HepG2 (cell line): Measurements from ENCODE around the gene NOX3. TPM values are rescaled to one million over a fixed set of nuclear protein-coding genes. Genes with fewer than 3 reads are reported as not detected.

Experiments
- KLF9 ChIP-seq: IDR thresholded peaks from 2 replicates; pipeline ENCODE4 v1.6.1; 2016; ENCODE audit warnings: low read depth
- NFE2L2 ChIP-seq: fragments of 150-350 bp; IDR thresholded peaks from 2 replicates; pipeline ENCODE4 v1.6.1; 2014; ENCODE audit warnings: low read length
- NFKB2 ChIP-seq: sonication (generic); formaldehyde crosslinking; IDR thresholded peaks from 2 replicates; pipeline ENCODE4 v1.4.0; 2020; ENCODE audit warnings: missing genetic modification reagents, borderline replicate concordance
- PHF20 ChIP-seq: sonication (generic); formaldehyde crosslinking; IDR thresholded peaks from 2 replicates; pipeline ENCODE4 v1.5.0; 2020; ENCODE audit warnings: mild to moderate bottlenecking, missing genetic modification reagents
- SMARCE1 ChIP-seq: fragments of 450-650 bp; IDR thresholded peaks from 2 replicates; pipeline ENCODE4 v1.6.1; 2017; ENCODE audit warnings: borderline replicate concordance
- ZNF235 ChIP-seq: sonication (generic); formaldehyde crosslinking; IDR thresholded peaks from 2 replicates; pipeline ENCODE4 v1.8.1; 2023; ENCODE audit warnings: mild to moderate bottlenecking, missing genetic modification reagents, borderline replicate concordance
- ZNF296 ChIP-seq: sonication (generic); formaldehyde crosslinking; conservative IDR thresholded peaks from 2 replicates; pipeline ENCODE4 v1.5.0; 2020; ENCODE audit warnings: mild to moderate bottlenecking, missing genetic modification reagents
- ZNF333 ChIP-seq: sonication (generic); formaldehyde crosslinking; IDR thresholded peaks from 2 replicates; pipeline ENCODE4 v1.4.0; 2020; ENCODE audit warnings: mild to moderate bottlenecking, missing genetic modification reagents, borderline replicate concordance
- ZNF432 ChIP-seq: sonication (generic); formaldehyde crosslinking; IDR thresholded peaks from 2 replicates; pipeline ENCODE4 v1.5.0; 2020; ENCODE audit warnings: missing genetic modification reagents, mild to moderate bottlenecking, borderline replicate concordance
- ZNF672 ChIP-seq: sonication (generic); formaldehyde crosslinking; IDR thresholded peaks from 2 replicates; pipeline ENCODE4 v1.8.1; 2022; ENCODE audit warnings: missing genetic modification reagents
- ZNF772 ChIP-seq: sonication (generic); formaldehyde crosslinking; IDR thresholded peaks from 2 replicates; pipeline ENCODE4 v1.5.0; 2020; ENCODE audit warnings: mild to moderate bottlenecking, missing genetic modification reagents
- polyA plus RNA-seq, 8 experiments: library from polyadenylated mRNA; depleted of rRNA in 3 of 8; stranded (reverse) in 7 of 8; unstranded in 1 of 8; fragments of >200 nt; fragmentation: Illumina TruSeq in 4 of 8; extraction: Trizol in 4 of 8; gene quantifications; 2 replicates each; pipeline versions ENCODE4 v1.2.1 to v1.2.3, GENCODE V29; 2011 to 2016; ENCODE audit warnings: low read depth in 4 of 8, missing spikeins in 1 of 8, mixed read lengths in 1 of 8; ENCODE audit not compliant: insufficient read depth in 1 of 8
- total RNA-seq, 5 experiments: library from RNA; depleted of rRNA; stranded (reverse); fragments of >200 nt; fragmentation: Illumina TruSeq; extraction: Trizol; gene quantifications; 2 replicates each; pipeline ENCODE4 v1.2.3, GENCODE V29; 2016; ENCODE audit warnings: low read depth in 1 of 5
- TF ChIP-seq, protein P1 (sequence below): sonication (generic); formaldehyde crosslinking; IDR thresholded peaks from 2 replicates; pipeline ENCODE4 v1.5.1; 2020; ENCODE audit warnings: mild to moderate bottlenecking, missing genetic modification reagents, borderline replicate concordance
- TF ChIP-seq, protein P2 (sequence below), 2 experiments: sonication (generic) in 1 of 2; formaldehyde crosslinking in 1 of 2; IDR thresholded peaks; 2 replicates each; pipeline versions ENCODE4 v1.6.1 to v1.9.0; 2014 to 2022; ENCODE audit warnings: antibody characterized with exemption in 1 of 2, borderline replicate concordance in 1 of 2, inconsistent platforms in 1 of 2, low read depth in 1 of 2, missing genetic modification reagents in 1 of 2
- TF ChIP-seq, protein P3 (sequence below): sonication (generic); formaldehyde crosslinking; conservative IDR thresholded peaks from 2 replicates; pipeline ENCODE4 v1.4.0; 2020; ENCODE audit warnings: missing genetic modification reagents

NOX3 gene
- total and polyA plus RNA-seq, 2 of the 13 experiments (the other 11 are each of a cell fraction or from before 2014, with no cell fraction given), result 0.09 to 0.18 TPM

DNA sequence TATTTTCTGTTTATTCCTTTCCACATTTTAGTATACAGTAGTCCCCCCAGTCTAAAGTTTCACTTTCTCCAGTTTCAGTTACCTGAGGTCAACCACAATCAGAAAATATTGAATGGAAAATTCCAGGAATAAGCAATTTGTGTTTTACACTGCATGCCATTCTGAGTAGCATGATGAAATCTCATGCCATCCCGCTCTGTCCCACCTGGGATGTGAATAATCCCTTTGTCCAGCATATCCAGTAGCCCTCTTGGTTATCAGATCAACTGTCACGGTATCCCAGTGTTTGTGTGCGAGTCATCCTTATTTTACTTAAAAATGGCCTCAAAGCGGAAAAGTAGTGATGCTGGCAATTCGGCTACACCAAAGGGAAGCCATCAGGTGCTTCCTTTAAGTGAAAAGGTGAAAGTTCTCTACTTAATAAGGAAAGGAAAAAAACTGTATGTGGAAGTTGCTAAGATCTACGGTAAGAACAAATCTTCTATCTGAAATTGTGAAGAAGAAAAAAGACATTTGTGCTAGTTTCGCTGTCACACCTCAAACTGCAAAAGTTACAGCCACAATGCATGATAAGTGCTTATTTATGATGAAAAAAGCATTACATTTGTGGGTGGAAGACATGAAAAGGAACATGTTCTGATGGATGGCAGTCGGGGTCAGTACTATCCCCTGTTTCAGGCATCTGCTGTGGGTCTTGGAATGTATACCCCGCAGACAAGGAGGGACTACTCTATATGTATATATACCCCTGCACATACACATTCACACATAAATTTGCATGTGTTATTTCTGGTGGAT, 11.3 kb downstream of the NOX3 start (continued):
- TF ChIP-seq, protein P1, sequence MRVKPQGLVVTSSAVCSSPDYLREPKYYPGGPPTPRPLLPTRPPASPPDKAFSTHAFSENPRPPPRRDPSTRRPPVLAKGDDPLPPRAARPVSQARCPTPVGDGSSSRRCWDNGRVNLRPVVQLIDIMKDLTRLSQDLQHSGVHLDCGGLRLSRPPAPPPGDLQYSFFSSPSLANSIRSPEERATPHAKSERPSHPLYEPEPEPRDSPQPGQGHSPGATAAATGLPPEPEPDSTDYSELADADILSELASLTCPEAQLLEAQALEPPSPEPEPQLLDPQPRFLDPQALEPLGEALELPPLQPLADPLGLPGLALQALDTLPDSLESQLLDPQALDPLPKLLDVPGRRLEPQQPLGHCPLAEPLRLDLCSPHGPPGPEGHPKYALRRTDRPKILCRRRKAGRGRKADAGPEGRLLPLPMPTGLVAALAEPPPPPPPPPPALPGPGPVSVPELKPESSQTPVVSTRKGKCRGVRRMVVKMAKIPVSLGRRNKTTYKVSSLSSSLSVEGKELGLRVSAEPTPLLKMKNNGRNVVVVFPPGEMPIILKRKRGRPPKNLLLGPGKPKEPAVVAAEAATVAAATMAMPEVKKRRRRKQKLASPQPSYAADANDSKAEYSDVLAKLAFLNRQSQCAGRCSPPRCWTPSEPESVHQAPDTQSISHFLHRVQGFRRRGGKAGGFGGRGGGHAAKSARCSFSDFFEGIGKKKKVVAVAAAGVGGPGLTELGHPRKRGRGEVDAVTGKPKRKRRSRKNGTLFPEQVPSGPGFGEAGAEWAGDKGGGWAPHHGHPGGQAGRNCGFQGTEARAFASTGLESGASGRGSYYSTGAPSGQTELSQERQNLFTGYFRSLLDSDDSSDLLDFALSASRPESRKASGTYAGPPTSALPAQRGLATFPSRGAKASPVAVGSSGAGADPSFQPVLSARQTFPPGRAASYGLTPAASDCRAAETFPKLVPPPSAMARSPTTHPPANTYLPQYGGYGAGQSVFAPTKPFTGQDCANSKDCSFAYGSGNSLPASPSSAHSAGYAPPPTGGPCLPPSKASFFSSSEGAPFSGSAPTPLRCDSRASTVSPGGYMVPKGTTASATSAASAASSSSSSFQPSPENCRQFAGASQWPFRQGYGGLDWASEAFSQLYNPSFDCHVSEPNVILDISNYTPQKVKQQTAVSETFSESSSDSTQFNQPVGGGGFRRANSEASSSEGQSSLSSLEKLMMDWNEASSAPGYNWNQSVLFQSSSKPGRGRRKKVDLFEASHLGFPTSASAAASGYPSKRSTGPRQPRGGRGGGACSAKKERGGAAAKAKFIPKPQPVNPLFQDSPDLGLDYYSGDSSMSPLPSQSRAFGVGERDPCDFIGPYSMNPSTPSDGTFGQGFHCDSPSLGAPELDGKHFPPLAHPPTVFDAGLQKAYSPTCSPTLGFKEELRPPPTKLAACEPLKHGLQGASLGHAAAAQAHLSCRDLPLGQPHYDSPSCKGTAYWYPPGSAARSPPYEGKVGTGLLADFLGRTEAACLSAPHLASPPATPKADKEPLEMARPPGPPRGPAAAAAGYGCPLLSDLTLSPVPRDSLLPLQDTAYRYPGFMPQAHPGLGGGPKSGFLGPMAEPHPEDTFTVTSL (CRISPR knock-in tag), result peak; percentile 89
- TF ChIP-seq ZNF672 (CRISPR knock-in tag), result no peak
- TF ChIP-seq NFKB2 (CRISPR knock-in tag), result no peak
- TF ChIP-seq ZNF296 (CRISPR knock-in tag), result no peak
- TF ChIP-seq ZNF772 (CRISPR knock-in tag), result no peak
- TF ChIP-seq, protein P2, sequence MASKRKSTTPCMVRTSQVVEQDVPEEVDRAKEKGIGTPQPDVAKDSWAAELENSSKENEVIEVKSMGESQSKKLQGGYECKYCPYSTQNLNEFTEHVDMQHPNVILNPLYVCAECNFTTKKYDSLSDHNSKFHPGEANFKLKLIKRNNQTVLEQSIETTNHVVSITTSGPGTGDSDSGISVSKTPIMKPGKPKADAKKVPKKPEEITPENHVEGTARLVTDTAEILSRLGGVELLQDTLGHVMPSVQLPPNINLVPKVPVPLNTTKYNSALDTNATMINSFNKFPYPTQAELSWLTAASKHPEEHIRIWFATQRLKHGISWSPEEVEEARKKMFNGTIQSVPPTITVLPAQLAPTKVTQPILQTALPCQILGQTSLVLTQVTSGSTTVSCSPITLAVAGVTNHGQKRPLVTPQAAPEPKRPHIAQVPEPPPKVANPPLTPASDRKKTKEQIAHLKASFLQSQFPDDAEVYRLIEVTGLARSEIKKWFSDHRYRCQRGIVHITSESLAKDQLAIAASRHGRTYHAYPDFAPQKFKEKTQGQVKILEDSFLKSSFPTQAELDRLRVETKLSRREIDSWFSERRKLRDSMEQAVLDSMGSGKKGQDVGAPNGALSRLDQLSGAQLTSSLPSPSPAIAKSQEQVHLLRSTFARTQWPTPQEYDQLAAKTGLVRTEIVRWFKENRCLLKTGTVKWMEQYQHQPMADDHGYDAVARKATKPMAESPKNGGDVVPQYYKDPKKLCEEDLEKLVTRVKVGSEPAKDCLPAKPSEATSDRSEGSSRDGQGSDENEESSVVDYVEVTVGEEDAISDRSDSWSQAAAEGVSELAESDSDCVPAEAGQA (IDR thresholded peaks at IDR 0.05; ENCODE audit: low read depth), result peak; percentile 68
- TF ChIP-seq, protein P2 (CRISPR knock-in tag; IDR thresholded peaks at IDR 0.05; ENCODE audit: borderline replicate concordance), result no peak
- TF ChIP-seq PHF20 (CRISPR knock-in tag), result no peak
- TF ChIP-seq NFE2L2, result 0 out of 2 replicates have a peak, but pooled peaks have one; percentile 25
- TF ChIP-seq, protein P3, sequence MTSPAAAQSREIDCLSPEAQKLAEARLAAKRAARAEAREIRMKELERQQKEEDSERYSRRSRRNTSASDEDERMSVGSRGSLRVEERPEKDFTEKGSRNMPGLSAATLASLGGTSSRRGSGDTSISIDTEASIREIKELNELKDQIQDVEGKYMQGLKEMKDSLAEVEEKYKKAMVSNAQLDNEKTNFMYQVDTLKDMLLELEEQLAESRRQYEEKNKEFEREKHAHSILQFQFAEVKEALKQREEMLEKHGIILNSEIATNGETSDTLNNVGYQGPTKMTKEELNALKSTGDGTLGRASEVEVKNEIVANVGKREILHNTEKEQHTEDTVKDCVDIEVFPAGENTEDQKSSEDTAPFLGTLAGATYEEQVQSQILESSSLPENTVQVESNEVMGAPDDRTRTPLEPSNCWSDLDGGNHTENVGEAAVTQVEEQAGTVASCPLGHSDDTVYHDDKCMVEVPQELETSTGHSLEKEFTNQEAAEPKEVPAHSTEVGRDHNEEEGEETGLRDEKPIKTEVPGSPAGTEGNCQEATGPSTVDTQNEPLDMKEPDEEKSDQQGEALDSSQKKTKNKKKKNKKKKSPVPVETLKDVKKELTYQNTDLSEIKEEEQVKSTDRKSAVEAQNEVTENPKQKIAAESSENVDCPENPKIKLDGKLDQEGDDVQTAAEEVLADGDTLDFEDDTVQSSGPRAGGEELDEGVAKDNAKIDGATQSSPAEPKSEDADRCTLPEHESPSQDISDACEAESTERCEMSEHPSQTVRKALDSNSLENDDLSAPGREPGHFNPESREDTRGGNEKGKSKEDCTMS, result no peak
- no peak for TF ChIP-seq ZNF432 (CRISPR knock-in tag)
- no peak for TF ChIP-seq ZNF235
- no peak for TF ChIP-seq ZNF333 (CRISPR knock-in tag)
- TF ChIP-seq SMARCE1, result no peak
- 0 out of 2 replicates have a peak, but pooled peaks have one; percentile 32 for TF ChIP-seq KLF9 (CRISPR knock-in tag)
